Neuron (in vitro differentiated cells): ENCODE measurements around the gene LIG1.

Experiments used
- H2AFZ ChIP-seq: one replicate; pipeline ENCODE4 v1.6.1; 2013; ENCODE audit warnings: low read depth, mild to moderate bottlenecking, inconsistent platforms, low read length, moderate library complexity
- H3K27me3 ChIP-seq: one replicate; pipeline ENCODE4 v1.6.1; 2013; ENCODE audit warnings: low read length; ENCODE audit not compliant: insufficient read depth
- H3K36me3 ChIP-seq: one replicate; pipeline ENCODE4 v1.6.1; 2013; ENCODE audit warnings: low read length; ENCODE audit not compliant: insufficient read depth
- H3K4me1 ChIP-seq: one replicate; pipeline ENCODE4 v1.6.1; 2013; ENCODE audit warnings: low read length; ENCODE audit not compliant: insufficient read depth
- H3K4me3 ChIP-seq: 2 replicates; pipeline ENCODE4 v1.5.1; 2013; ENCODE audit warnings: mild to moderate bottlenecking, low read length, moderate library complexity
- H3K9me3 ChIP-seq: one replicate; pipeline ENCODE4 v1.6.1; 2013; ENCODE audit warnings: low read length

The LIG1 gene

GRCh38 chr19:48170817-48171347 is 738 bp upstream of the LIG1 start:
- H3K9me3 ChIP-seq, result no peaks in the 10 kb centered on the region
- peak overlapping the region; percentile 94 for H3K4me3 ChIP-seq
- H3K27me3 ChIP-seq, result no peaks in the 10 kb centered on the region
- peaks cover 16% of the 10 kb centered on the region for H3K4me1 ChIP-seq
- peak overlapping the region; percentile 95 for H2AFZ ChIP-seq
- H3K36me3 ChIP-seq, result peaks cover 29% of the 10 kb centered on the region

- Histone ChIP-seq H3K27me3 (no peaks in the 10 kb centered on the region), H2AFZ (peak overlapping the region; percentile 95), H3K36me3 (peaks cover 26% of the 10 kb centered on the region), H3K4me3 (peak overlapping the region; percentile 94), H3K4me1 (peaks cover 16% of the 10 kb centered on the region), H3K9me3 (no peaks in the 10 kb centered on the region)
Observed at GRCh38 chr19:48169578-48169938, 586 bp downstream of the LIG1 start.

- H3K4me3 ChIP-seq, result peak overlapping the region; percentile 60
- H3K4me1 ChIP-seq, result peaks cover 16% of the 10 kb centered on the region
- H3K36me3 ChIP-seq, result peaks cover 24% of the 10 kb centered on the region
- H3K9me3 ChIP-seq, result no peaks in the 10 kb centered on the region
- H2AFZ ChIP-seq, result no peak overlapping the region
- H3K27me3 ChIP-seq, result no peaks in the 10 kb centered on the region
Observed at GRCh38 chr19:48168689-48169088, 1.5 kb downstream of the LIG1 start.

GRCh38 chr19:48158210-48158790 is 11.8 kb downstream of the LIG1 start:
- H3K9me3 ChIP-seq, result no peaks in the 10 kb centered on the region
- no peak overlapping the region for H2AFZ ChIP-seq
- H3K4me1 ChIP-seq, result no peaks in the 10 kb centered on the region
- no peaks in the 10 kb centered on the region for H3K27me3 ChIP-seq
- H3K36me3 ChIP-seq, result peaks cover 67% of the 10 kb centered on the region
- no peak overlapping the region for H3K4me3 ChIP-seq

- no peak overlapping the region for H3K4me3 ChIP-seq
- H3K36me3 ChIP-seq, result peaks cover 69% of the 10 kb centered on the region
- H3K27me3 ChIP-seq, result no peaks in the 10 kb centered on the region
- H3K4me1 ChIP-seq, result no peaks in the 10 kb centered on the region
- H3K9me3 ChIP-seq, result no peaks in the 10 kb centered on the region
- no peak overlapping the region for H2AFZ ChIP-seq
Observed at GRCh38 chr19:48154003-48154402, 16.1 kb downstream of the LIG1 start.

GRCh38 chr19:48152551-48152950 is 17.6 kb downstream of the LIG1 start:
- H3K36me3 ChIP-seq, result peaks cover 69% of the 10 kb centered on the region

GRCh38 chr19:48149430-48149829 is 20.7 kb downstream of the LIG1 start:
- Histone ChIP-seq H3K27me3 (no peaks in the 10 kb centered on the region), H3K9me3 (no peaks in the 10 kb centered on the region), H3K36me3 (peaks cover 75% of the 10 kb centered on the region), H3K4me3 (no peak overlapping the region), H2AFZ (no peak overlapping the region), H3K4me1 (no peaks in the 10 kb centered on the region)

More at GRCh38 chr19:48152551-48152950, 17.6 kb downstream of the LIG1 start:
- H3K27me3 ChIP-seq, result no peaks in the 10 kb centered on the region
- no peak overlapping the region for H3K4me3 ChIP-seq
- no peaks in the 10 kb centered on the region for H3K4me1 ChIP-seq
- H2AFZ ChIP-seq, result no peak overlapping the region
- H3K9me3 ChIP-seq, result no peaks in the 10 kb centered on the region

- Histone ChIP-seq H2AFZ (no peak overlapping the region), H3K9me3 (no peaks in the 10 kb centered on the region), H3K36me3 (peaks cover 78% of the 10 kb centered on the region), H3K4me1 (no peaks in the 10 kb centered on the region), H3K27me3 (no peaks in the 10 kb centered on the region), H3K4me3 (no peak overlapping the region)
Observed at GRCh38 chr19:48148576-48148975, 21.6 kb downstream of the LIG1 start.

- Histone ChIP-seq H3K9me3 (no peaks in the 10 kb centered on the region), H3K27me3 (no peaks in the 10 kb centered on the region), H2AFZ (no peak overlapping the region), H3K36me3 (peaks cover 83% of the 10 kb centered on the region), H3K4me1 (no peaks in the 10 kb centered on the region), H3K4me3 (no peak overlapping the region)
Observed at GRCh38 chr19:48147597-48148175, 22.5 kb downstream of the LIG1 start.

- Histone ChIP-seq H3K27me3 (no peaks in the 10 kb centered on the region), H3K36me3 (peaks cover 63% of the 10 kb centered on the region), H3K4me1 (no peaks in the 10 kb centered on the region)
Observed at GRCh38 chr19:48139053-48139452, 31.1 kb downstream of the LIG1 start.

GRCh38 chr19:48137411-48137810 is 32.7 kb downstream of the LIG1 start:
- Histone ChIP-seq H3K27me3 (no peaks in the 10 kb centered on the region), H3K4me1 (no peaks in the 10 kb centered on the region), H2AFZ (no peak overlapping the region), H3K9me3 (no peaks in the 10 kb centered on the region), H3K4me3 (no peak overlapping the region), H3K36me3 (peaks cover 62% of the 10 kb centered on the region)

More at GRCh38 chr19:48139053-48139452, 31.1 kb downstream of the LIG1 start:
- Histone ChIP-seq H2AFZ (no peak overlapping the region), H3K4me3 (no peak overlapping the region), H3K9me3 (no peaks in the 10 kb centered on the region)

GRCh38 chr19:48136547-48136946 is 33.6 kb downstream of the LIG1 start:
- Histone ChIP-seq H2AFZ (no peak overlapping the region), H3K9me3 (no peaks in the 10 kb centered on the region), H3K36me3 (peaks cover 64% of the 10 kb centered on the region), H3K4me1 (no peaks in the 10 kb centered on the region), H3K27me3 (no peaks in the 10 kb centered on the region), H3K4me3 (no peak overlapping the region)

- Histone ChIP-seq H3K4me1 (no peaks in the 10 kb centered on the region), H3K9me3 (no peaks in the 10 kb centered on the region), H3K36me3 (peaks cover 71% of the 10 kb centered on the region), H3K27me3 (no peaks in the 10 kb centered on the region), H3K4me3 (no peak overlapping the region), H2AFZ (no peak overlapping the region)
Observed at GRCh38 chr19:48135411-48135810, 34.7 kb downstream of the LIG1 start.

GRCh38 chr19:48133094-48133493 is 37.0 kb downstream of the LIG1 start:
- Histone ChIP-seq H3K36me3 (peaks cover 73% of the 10 kb centered on the region), H3K27me3 (no peaks in the 10 kb centered on the region), H3K4me1 (no peaks in the 10 kb centered on the region), H3K9me3 (no peaks in the 10 kb centered on the region), H3K4me3 (no peak overlapping the region), H2AFZ (no peak overlapping the region)
